Trophoblast cell (in vitro differentiated cells and primary cell): ENCODE results near the gene DUT.

Experiments used
- DNase-seq, 2 donors: peaks; one replicate each; pipeline ENCODE4 v3.0.0-alpha.2; 2016
- H2AFZ ChIP-seq: 2 replicates; pipeline ENCODE4 v1.6.1; 2013; ENCODE audit warnings: low read length, moderate library complexity, mild to moderate bottlenecking; ENCODE audit not compliant: insufficient read depth, poor library complexity
- H2AK5ac ChIP-seq: 2 replicates; pipeline ENCODE4 v1.6.1; 2013; ENCODE audit warnings: mild to moderate bottlenecking, low read length
- H2BK120ac ChIP-seq: 2 replicates; pipeline ENCODE4 v1.6.1; 2013; ENCODE audit warnings: low read length, mild to moderate bottlenecking, moderate library complexity; ENCODE audit not compliant: insufficient read depth, poor library complexity
- H2BK12ac ChIP-seq: 2 replicates; pipeline ENCODE4 v1.6.1; 2013; ENCODE audit warnings: mild to moderate bottlenecking, low read length, moderate library complexity
- H2BK5ac ChIP-seq: 2 replicates; pipeline ENCODE4 v1.6.1; 2013; ENCODE audit warnings: low read length, low read depth, moderate library complexity, mild to moderate bottlenecking; ENCODE audit not compliant: poor library complexity
- H3K14ac ChIP-seq: 2 replicates; pipeline ENCODE4 v1.6.1; 2013; ENCODE audit warnings: mild to moderate bottlenecking, low read length
- H3K18ac ChIP-seq: 2 replicates; pipeline ENCODE4 v1.6.1; 2013; ENCODE audit warnings: mild to moderate bottlenecking, low read length
- H3K23ac ChIP-seq: 2 replicates; pipeline ENCODE4 v1.6.1; 2013; ENCODE audit warnings: low read length
- H3K27ac ChIP-seq: 2 replicates; pipeline ENCODE4 v1.5.1; 2013; ENCODE audit warnings: low read depth, mild to moderate bottlenecking, inconsistent platforms, low read length, moderate library complexity
- H3K27me3 ChIP-seq: 2 replicates; pipeline ENCODE4 v1.6.1; 2013; ENCODE audit warnings: inconsistent platforms, mild to moderate bottlenecking, low read length, moderate library complexity; ENCODE audit not compliant: insufficient read depth
- H3K36me3 ChIP-seq, 2 experiments: 1 replicate in 1 of 2; 2 replicates in 1 of 2; pipeline ENCODE4 v1.6.1; 2013; ENCODE audit warnings: low read length in 2 of 2, mild to moderate bottlenecking in 2 of 2, moderate library complexity in 1 of 2; ENCODE audit not compliant: insufficient read depth in 2 of 2, control insufficient read depth in 1 of 2
- H3K4ac ChIP-seq: 2 replicates; pipeline ENCODE4 v1.6.1; 2013; ENCODE audit warnings: low read depth, mild to moderate bottlenecking, low read length, moderate library complexity
- H3K4me1 ChIP-seq, 2 experiments: 1 replicate in 1 of 2; 2 replicates in 1 of 2; pipeline ENCODE4 v1.6.1; 2013; ENCODE audit warnings: low read length in 2 of 2, mild to moderate bottlenecking in 2 of 2, moderate library complexity in 1 of 2; ENCODE audit not compliant: insufficient read depth in 2 of 2, control insufficient read depth in 1 of 2
- H3K4me2 ChIP-seq: 2 replicates; pipeline ENCODE4 v1.6.1; 2013; ENCODE audit warnings: inconsistent platforms, mild to moderate bottlenecking, low read length, moderate library complexity
- H3K4me3 ChIP-seq: 2 replicates; pipeline ENCODE4 v1.5.1; 2013; ENCODE audit warnings: mild to moderate bottlenecking, low read depth, low read length, inconsistent platforms
- H3K79me1 ChIP-seq: one replicate; pipeline ENCODE4 v1.6.1; 2013; ENCODE audit warnings: low read length
- H3K79me2 ChIP-seq: 2 replicates; pipeline ENCODE4 v1.6.1; 2013; ENCODE audit warnings: low read length, mild to moderate bottlenecking; ENCODE audit not compliant: control insufficient read depth, insufficient read depth, poor library complexity
- H3K9ac ChIP-seq: 2 replicates; pipeline ENCODE4 v1.6.1; 2013; ENCODE audit warnings: mild to moderate bottlenecking, low read length
- H3K9me3 ChIP-seq: 2 replicates; pipeline ENCODE4 v1.6.1; 2013; ENCODE audit warnings: low read depth, mild to moderate bottlenecking, control low read depth, inconsistent platforms, low read length; ENCODE audit not compliant: insufficient read depth
- H4K12ac ChIP-seq: 2 replicates; pipeline ENCODE4 v1.6.1; 2013; ENCODE audit warnings: low read depth, mild to moderate bottlenecking, low read length, moderate library complexity
- H4K8ac ChIP-seq: 2 replicates; pipeline ENCODE4 v1.6.1; 2013; ENCODE audit warnings: low read depth, mild to moderate bottlenecking, low read length, moderate library complexity
- H4K91ac ChIP-seq: one replicate; pipeline ENCODE4 v1.6.1; 2013; ENCODE audit warnings: low read depth, mild to moderate bottlenecking, low read length, moderate library complexity
- WGBS: extraction: QIAGEN DNeasy Blood & Tissue Kit; methylation state at CpG from one replicate; pipeline ENCODE4 v1.1.7; 2013; ENCODE audit warnings: missing lambda C conversion rate; ENCODE audit not compliant: insufficient read length, insufficient coverage; ENCODE audit errors: extremely low coverage; 5-methylcytosine and 5-hydroxymethylcytosine counted together

DUT gene

DNA sequence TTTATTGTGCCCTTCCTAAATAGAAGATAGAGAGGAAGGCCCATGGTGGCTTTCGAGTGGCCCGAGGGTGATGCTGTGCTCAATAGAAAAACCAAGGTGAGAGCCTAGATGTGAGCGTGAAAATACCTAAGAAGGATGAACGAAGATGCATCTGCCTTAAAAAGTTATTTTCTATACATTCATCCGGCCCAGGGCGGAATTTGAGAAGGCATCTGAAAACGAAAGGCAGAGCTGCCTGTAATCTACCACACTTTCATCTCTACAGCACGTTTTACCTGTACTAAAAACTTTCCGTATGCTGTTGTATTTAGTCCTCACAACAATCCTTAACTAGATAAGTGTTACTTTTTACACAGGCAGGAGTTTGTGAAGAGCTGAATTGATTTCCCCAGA, 1.4 kb downstream of the DUT start:
- no peak overlapping the region for H3K14ac ChIP-seq
- H3K4me1 ChIP-seq: peaks cover 0 to 2% of the 10 kb centered on the region in 2 experiments
- H3K9me3 ChIP-seq: no peaks in the 10 kb centered on the region
- H3K79me2 ChIP-seq: peaks cover 7% of the 10 kb centered on the region
- no peak overlapping the region for H2BK120ac ChIP-seq
- H3K27me3 ChIP-seq: no peaks in the 10 kb centered on the region
- no peak overlapping the region for H2BK12ac ChIP-seq
- H2AFZ ChIP-seq: no peak overlapping the region
- peak overlapping the region; percentile 98 for H3K4me2 ChIP-seq
- WGBS: no CpG with 5 or more reads among the region's 9 CpGs
- no peak overlapping the region for H3K27ac ChIP-seq
- peak overlapping the region; percentile 57 for H3K9ac ChIP-seq
- no peak overlapping the region for H2BK5ac ChIP-seq
- peaks cover 0 to 11% of the 10 kb centered on the region in 2 experiments for H3K36me3 ChIP-seq
- no peak overlapping the region for H4K8ac ChIP-seq
- H3K4ac ChIP-seq: no peak overlapping the region
- peak overlapping the region; percentile 92 for H3K4me3 ChIP-seq
- no peak overlapping the region for H3K18ac ChIP-seq
- no peak overlapping the region for H4K12ac ChIP-seq
- H3K23ac ChIP-seq: no peak overlapping the region
- no peak overlapping the region for H4K91ac ChIP-seq
- DNase-seq: no peak
- H3K79me1 ChIP-seq: peaks cover 13% of the 10 kb centered on the region
- H2AK5ac ChIP-seq: no peak overlapping the region

DNA sequence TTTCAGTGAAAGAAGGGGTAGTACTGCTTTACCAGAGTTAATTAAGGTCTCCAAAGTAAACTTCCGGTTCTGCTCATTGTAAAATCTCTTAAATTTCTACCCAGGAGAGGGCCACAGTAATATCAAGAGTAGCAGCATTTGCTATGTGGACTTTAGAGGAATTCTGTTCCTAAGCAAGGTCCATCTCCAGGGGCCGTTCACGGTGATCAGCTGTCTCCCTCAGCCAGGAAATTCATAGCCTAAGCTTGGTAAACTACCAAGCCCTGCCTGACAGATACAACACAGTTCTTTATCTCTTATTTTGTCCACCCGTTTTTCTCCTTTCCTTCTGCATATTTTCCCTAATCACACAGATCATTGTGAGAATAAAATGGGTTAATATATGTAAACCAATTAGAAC, 2.3 kb downstream of the DUT start:
- H3K14ac ChIP-seq: no peak overlapping the region
- H2AFZ ChIP-seq: no peak overlapping the region
- no peak overlapping the region for H3K4me3 ChIP-seq
- no peak overlapping the region for H3K27ac ChIP-seq
- H4K12ac ChIP-seq: no peak overlapping the region
- no peak overlapping the region for H2AK5ac ChIP-seq
- H4K8ac ChIP-seq: no peak overlapping the region
- peaks cover 7% of the 10 kb centered on the region for H3K79me2 ChIP-seq
- H3K18ac ChIP-seq: no peak overlapping the region
- no peak overlapping the region for H2BK5ac ChIP-seq
- H3K79me1 ChIP-seq: peaks cover 13% of the 10 kb centered on the region
- WGBS: no CpG with 5 or more reads among the region's 4 CpGs
- no peak overlapping the region for H2BK12ac ChIP-seq
- no peaks in the 10 kb centered on the region for H3K9me3 ChIP-seq
- no peak for DNase-seq
- no peak overlapping the region for H3K23ac ChIP-seq
- no peak overlapping the region for H3K9ac ChIP-seq
- H3K4me1 ChIP-seq: peaks cover 0 to 2% of the 10 kb centered on the region in 2 experiments
- no peak overlapping the region for H3K4me2 ChIP-seq
- H3K4ac ChIP-seq: no peak overlapping the region
- H3K36me3 ChIP-seq: peaks cover 0 to 11% of the 10 kb centered on the region in 2 experiments
- no peak overlapping the region for H4K91ac ChIP-seq
- no peak overlapping the region for H2BK120ac ChIP-seq
- H3K27me3 ChIP-seq: no peaks in the 10 kb centered on the region

DNA sequence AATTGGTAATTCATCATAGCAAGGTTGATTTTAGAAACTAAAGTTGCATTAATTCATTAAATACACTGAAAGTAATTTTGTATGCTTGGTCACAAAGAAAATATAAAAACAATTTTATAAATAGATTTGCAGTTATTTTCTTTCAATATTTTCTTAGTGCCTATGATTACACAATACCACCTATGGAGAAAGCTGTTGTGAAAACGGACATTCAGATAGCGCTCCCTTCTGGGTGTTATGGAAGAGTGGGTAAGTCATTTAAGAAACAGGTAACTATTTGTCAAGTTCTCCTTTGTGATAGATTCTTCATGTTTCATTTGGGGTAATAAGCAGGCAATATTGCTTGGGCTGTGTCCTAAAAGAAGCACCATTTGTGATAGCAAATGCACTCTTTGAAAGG, 3.0 kb downstream of the DUT start:
- Histone ChIP-seq H3K9ac (no peak overlapping the region), H2BK12ac (no peak overlapping the region), H3K23ac (no peak overlapping the region), H4K91ac (no peak overlapping the region), H3K4me3 (no peak overlapping the region), H3K14ac (no peak overlapping the region), H3K79me1 (peaks cover 13% of the 10 kb centered on the region), H3K4me1 (peaks cover 0 to 2% of the 10 kb centered on the region in 2 experiments), H3K4me2 (no peak overlapping the region), H3K27ac (no peak overlapping the region), H2AK5ac (no peak overlapping the region), H3K27me3 (no peaks in the 10 kb centered on the region), H3K79me2 (peaks cover 7% of the 10 kb centered on the region), H2BK120ac (no peak overlapping the region), H4K12ac (no peak overlapping the region), H2AFZ (no peak overlapping the region), H3K9me3 (no peaks in the 10 kb centered on the region), H2BK5ac (no peak overlapping the region), H3K4ac (no peak overlapping the region), H4K8ac (no peak overlapping the region), H3K36me3 (peaks cover 1 to 11% of the 10 kb centered on the region in 2 experiments), H3K18ac (no peak overlapping the region)
- DNase-seq: no peak
- WGBS: no CpG with 5 or more reads among the region's 2 CpGs

DNA sequence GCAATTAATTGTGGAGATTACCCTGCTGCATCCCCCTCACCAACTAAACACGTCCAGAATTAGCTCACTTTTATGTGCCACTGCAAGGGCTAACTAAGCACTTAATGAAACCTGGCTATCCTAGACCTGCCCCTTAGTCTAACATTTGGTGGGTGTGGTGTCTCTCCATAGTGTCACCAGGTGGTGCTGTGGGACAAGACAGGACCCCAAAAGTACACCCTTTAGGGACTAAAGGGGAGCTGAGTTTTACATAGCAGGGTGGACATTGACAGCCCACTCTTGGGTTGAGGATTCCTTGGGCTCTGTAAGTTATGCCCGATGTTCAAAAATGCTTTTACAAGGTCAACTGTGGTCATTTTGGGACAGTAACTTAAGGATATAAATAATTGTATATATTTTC, 5.7 kb downstream of the DUT start:
- Histone ChIP-seq H3K4ac (no peak overlapping the region), H3K4me3 (no peak overlapping the region), H2BK5ac (no peak overlapping the region), H3K18ac (no peak overlapping the region), H3K79me2 (peaks cover 2% of the 10 kb centered on the region), H3K27me3 (no peaks in the 10 kb centered on the region), H2BK120ac (no peak overlapping the region), H3K9ac (no peak overlapping the region), H3K23ac (no peak overlapping the region), H4K91ac (no peak overlapping the region), H3K4me1 (peaks cover 0 to 2% of the 10 kb centered on the region in 2 experiments), H2AK5ac (no peak overlapping the region), H4K12ac (no peak overlapping the region), H4K8ac (no peak overlapping the region), H2BK12ac (no peak overlapping the region), H3K36me3 (peaks cover 1 to 11% of the 10 kb centered on the region in 2 experiments), H3K79me1 (peaks cover 2% of the 10 kb centered on the region), H3K27ac (no peak overlapping the region), H2AFZ (no peak overlapping the region), H3K9me3 (no peaks in the 10 kb centered on the region), H3K14ac (no peak overlapping the region), H3K4me2 (no peak overlapping the region)
- WGBS: no CpG with 5 or more reads among the region's 2 CpGs
- no peak for DNase-seq
